GM13977 (cell line): Measurements from ENCODE around the gene TMEM41B.

Source experiments
- DNase-seq: peaks from one replicate; pipeline ENCODE4 v3.0.0; 2012; ENCODE audit warnings: low spot score
- in situ Hi-C: fragments of 300-500 bp; cut with MboI; formaldehyde crosslinking; loops from one replicate; pipeline ENCODE4 v1.12.0; 2022; ENCODE audit warnings: low sequenced_read_pairs, low pct_unique_long_range_greater_than_20kb, mixed read lengths, inconsistent platforms; ENCODE audit not compliant: unreplicated experiment
- TF ChIP-seq, protein P1 (sequence below): IDR thresholded peaks from 2 replicates; pipeline ENCODE4 v1.5.1; 2012; ENCODE audit warnings: mild to moderate bottlenecking, control low read depth; ENCODE audit not compliant: insufficient read depth; ENCODE audit errors: extremely low read depth, missing control alignments

Gene TMEM41B

DNA sequence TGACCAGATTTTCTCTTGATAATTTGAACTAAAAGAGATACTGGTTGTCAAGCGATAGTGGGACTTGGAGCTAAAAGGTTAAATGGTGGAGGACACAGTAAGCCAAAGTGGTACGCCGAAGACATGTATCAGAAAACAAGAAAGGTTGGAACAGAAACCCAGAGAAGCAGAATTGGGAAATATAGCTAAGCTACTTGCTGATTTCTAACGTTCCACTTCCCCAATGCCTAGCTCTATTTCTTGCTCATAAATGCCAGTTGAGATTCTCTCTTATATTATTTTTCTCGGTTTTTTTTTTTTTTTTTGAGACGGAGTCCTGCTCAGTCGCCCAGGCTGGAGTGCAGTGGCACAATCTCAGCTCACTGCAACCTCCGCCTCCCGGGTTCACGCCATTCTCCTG, 12.7 kb downstream of the TMEM41B start:
- in situ Hi-C loops, result no loop called here

DNA sequence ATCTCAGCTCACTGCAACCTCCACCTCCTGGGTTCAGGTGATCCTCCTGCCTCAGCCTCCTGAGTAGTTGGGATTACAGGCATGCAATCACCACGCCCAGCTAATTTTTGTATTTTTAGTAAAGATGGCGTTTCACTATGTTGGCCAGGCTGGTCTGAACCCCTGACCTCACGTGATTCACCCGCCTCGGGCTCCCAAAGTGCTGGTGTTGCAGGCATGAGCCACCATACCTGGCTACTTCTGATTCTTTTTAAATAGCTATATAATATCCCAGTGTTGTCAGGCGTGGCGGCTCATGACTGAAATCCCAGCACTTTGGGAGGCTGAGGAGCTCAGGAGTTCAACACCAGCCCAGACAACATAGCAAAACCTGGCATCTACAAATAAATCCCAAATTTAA, 20.7 kb downstream of the TMEM41B start:
- no peak for DNase-seq
- TF ChIP-seq, protein P1, sequence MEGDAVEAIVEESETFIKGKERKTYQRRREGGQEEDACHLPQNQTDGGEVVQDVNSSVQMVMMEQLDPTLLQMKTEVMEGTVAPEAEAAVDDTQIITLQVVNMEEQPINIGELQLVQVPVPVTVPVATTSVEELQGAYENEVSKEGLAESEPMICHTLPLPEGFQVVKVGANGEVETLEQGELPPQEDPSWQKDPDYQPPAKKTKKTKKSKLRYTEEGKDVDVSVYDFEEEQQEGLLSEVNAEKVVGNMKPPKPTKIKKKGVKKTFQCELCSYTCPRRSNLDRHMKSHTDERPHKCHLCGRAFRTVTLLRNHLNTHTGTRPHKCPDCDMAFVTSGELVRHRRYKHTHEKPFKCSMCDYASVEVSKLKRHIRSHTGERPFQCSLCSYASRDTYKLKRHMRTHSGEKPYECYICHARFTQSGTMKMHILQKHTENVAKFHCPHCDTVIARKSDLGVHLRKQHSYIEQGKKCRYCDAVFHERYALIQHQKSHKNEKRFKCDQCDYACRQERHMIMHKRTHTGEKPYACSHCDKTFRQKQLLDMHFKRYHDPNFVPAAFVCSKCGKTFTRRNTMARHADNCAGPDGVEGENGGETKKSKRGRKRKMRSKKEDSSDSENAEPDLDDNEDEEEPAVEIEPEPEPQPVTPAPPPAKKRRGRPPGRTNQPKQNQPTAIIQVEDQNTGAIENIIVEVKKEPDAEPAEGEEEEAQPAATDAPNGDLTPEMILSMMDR, result no peak
- in situ Hi-C loops, result loop anchor here (25.0 kb wide), 1 partner anchor 106 kb away; no protein-coding TSS in a partner anchor

More for the DNA sequence above, 12.7 kb downstream of the TMEM41B start:
- TF ChIP-seq, protein P1, result no peak
- DNase-seq, result no peak

DNA sequence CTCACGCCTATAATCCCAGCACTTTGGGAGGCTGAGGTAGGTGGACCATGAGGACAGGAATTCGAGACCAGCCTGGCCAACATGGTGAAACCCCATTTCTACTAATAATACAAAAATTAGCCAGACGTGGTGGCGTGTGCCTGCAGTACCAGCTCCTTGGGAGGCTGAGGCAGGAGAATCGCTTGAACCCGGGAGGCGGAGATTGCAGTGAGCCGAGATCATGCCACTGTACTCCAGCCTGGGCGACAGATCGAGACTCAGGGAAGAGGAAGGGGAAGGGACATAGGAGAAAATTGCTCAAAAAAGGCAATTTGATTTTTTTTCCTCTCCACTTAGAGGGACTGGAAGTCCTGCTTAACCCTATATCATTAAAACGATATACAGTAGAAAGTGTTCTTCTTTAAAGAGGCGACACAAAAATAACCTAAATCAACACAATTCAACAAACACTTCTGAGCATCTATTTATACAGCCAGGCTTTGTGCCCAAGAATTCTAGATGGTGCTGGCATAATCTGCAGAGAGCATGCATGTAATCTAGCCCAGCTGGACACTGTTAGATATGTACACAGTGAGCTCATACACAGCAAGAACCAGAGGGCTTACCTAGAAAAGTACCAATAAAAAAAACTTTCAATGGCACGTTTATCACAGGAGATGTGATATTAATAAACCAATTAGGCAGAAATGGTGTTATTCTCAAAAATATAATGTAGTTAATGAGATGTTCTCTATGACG, 28.4 kb downstream of the TMEM41B start:
- in situ Hi-C loops, result loop anchor here (25.0 kb wide), 1 partner anchor 99 kb away; no protein-coding TSS in a partner anchor
- DNase-seq, result no peak
- TF ChIP-seq, protein P1, result no peak

DNA sequence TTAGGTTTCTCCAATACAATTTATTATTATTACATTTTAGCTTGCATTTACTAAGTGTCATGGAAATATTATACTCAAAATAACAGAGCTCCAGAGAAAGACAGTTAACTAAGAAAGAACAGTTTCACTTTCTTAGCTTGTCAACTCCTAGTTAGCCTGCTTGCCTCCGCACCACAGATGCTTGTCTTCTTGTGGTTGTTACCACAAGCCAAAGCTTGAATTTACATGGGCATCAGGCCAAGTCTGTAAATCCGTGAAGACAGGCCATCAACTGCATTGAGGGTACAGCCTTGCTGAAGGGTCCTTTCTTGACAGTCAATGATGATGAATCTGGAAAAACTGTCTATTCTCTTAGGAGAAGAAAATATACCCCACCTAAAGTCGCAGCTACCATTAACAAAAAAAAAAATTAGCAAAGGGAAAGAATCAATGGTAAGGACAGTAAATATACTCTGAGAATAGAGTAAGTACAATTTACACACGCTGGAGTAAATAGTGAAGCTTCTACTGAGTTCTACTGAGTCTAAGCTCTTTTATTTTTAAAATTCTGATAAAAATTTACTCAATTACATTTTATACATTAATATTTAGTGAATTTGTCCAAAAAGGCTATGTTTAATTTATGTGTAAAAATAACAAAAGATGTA, 33.6 kb downstream of the TMEM41B start:
- in situ Hi-C loops, result loop anchor here (25.0 kb wide), 1 partner anchor 93 kb away; no protein-coding TSS in a partner anchor
- DNase-seq, result peak; percentile 55
- TF ChIP-seq, protein P1, result no peak

DNA sequence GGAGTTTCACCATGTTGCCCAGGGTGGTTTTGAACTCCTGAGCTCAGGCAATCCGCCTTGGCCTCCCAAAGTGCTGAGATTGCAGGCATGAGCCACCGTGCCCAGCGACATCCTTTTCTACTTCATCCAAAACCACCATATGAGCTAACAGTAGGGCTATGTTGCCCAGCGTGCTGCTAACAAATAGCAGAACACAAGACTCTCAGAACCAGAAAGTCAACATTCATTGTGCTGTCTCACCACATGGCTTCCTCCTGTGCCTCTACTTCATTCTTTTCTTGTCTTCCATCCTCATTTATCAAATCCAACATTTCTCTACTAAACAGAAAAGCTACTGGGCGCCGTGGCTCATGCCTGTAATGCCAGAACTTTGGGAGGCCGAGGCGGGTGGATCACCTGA, 37.2 kb downstream of the TMEM41B start:
- TF ChIP-seq, protein P1, result no peak
- in situ Hi-C loops, result loop anchor here (25.0 kb wide), 1 partner anchor 90 kb away; no protein-coding TSS in a partner anchor
- DNase-seq, result no peak

DNA sequence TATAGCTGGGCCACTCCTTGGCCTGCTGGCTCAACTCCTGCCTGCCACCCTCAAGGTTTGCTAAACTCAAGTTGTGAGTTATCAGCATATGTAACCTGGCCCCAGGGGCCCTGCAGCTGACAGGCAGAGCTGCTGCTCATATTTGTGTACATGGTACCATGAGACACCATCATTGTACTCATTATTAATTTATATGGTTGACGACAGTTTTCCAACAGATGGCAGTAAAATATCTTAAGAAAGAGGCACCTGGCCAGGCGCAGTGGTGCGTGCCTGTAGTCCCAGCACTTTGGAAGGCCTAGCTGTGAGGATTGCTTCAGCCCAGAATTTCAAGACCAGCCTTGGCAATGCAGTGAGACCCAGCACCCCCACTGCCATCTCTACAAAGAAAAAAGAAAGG, 37.8 kb downstream of the TMEM41B start:
- in situ Hi-C loops, result loop anchor here (25.0 kb wide), 1 partner anchor 89 kb away; no protein-coding TSS in a partner anchor

More for the DNA sequence above, 37.8 kb downstream of the TMEM41B start:
- DNase-seq, result no peak
- TF ChIP-seq, protein P1, result no peak
